WTC11 (cell line): ENCODE data around the gene PLEKHA5. TPM values are rescaled to one million over a fixed set of nuclear protein-coding genes. Genes with fewer than 3 reads are reported as not detected.

ENCODE experiments used
- ATAC-seq: fragments of 200-7000 bp; cut with Tn5 transposase; 2 replicates; pipeline ENCODE4 v1.10.0; 2021; ENCODE audit warnings: mild to moderate bottlenecking, moderate library complexity
- CTCF ChIA-PET: fragments of 300-600 bp; sonication (Branson Sonifier 250); formaldehyde crosslinking; loops from one replicate; lab custom pipeline; 2021; ENCODE audit warnings: antibody characterized with exemption; lab: Charles Lee
- POLR2A ChIA-PET: fragments of 350-600 bp; sonication (Branson Sonifier 250); formaldehyde crosslinking; loops from one replicate; lab custom pipeline; 2021; ENCODE audit warnings: antibody characterized with exemption; lab: Charles Lee
- DNase-seq: peaks from one replicate; pipeline ENCODE4 v3.0.0; 2021; ENCODE audit warnings: low spot score
- H3K27ac Mint-ChIP-seq: 2 replicates; pipeline ENCODE4 v1.8.0; 2021; ENCODE audit warnings: mixed read lengths
- H3K27me3 Mint-ChIP-seq: 2 replicates; pipeline ENCODE4 v1.8.0; 2021; ENCODE audit warnings: low read depth, mild to moderate bottlenecking, moderate library complexity, mixed read lengths
- H3K36me3 Mint-ChIP-seq: 2 replicates; pipeline ENCODE4 v1.8.0; 2021; ENCODE audit warnings: mixed read lengths
- H3K4me1 Mint-ChIP-seq: 2 replicates; pipeline ENCODE4 v1.8.0; 2022; ENCODE audit warnings: mixed read lengths
- H3K4me3 Mint-ChIP-seq: 2 replicates; pipeline ENCODE4 v1.8.0; 2021; ENCODE audit warnings: mild to moderate bottlenecking, moderate library complexity, mixed read lengths
- H3K9me3 Mint-ChIP-seq: 2 replicates; pipeline ENCODE4 v1.8.0; 2021; ENCODE audit warnings: mixed read lengths
- CREM ChIP-seq: sonication (generic); formaldehyde crosslinking; IDR thresholded peaks from 2 replicates; pipeline ENCODE4 v1.8.1; 2022; ENCODE audit warnings: mild to moderate bottlenecking, missing genetic modification reagents, moderate library complexity
- E2F4 ChIP-seq: sonication (generic); formaldehyde crosslinking; IDR thresholded peaks from 2 replicates; pipeline ENCODE4 v1.8.1; 2022; ENCODE audit warnings: low read depth, mild to moderate bottlenecking, moderate library complexity, missing genetic modification reagents, borderline replicate concordance
- FOXK1 ChIP-seq: sonication (generic); formaldehyde crosslinking; IDR thresholded peaks from 2 replicates; pipeline ENCODE4 v1.8.0; 2022; ENCODE audit warnings: mild to moderate bottlenecking, moderate library complexity, missing genetic modification reagents
- FOXP1 ChIP-seq: sonication (generic); formaldehyde crosslinking; IDR thresholded peaks from 2 replicates; pipeline ENCODE4 v1.8.0; 2022; ENCODE audit warnings: missing genetic modification reagents, mild to moderate bottlenecking, moderate library complexity, borderline replicate concordance
- GABPB1 ChIP-seq: sonication (generic); formaldehyde crosslinking; IDR thresholded peaks from 2 replicates; pipeline ENCODE4 v1.8.1; 2023; ENCODE audit warnings: mild to moderate bottlenecking, missing genetic modification reagents
- GTF2I ChIP-seq: fragments of 250-450 bp; sonication (Bioruptor Pico); conservative IDR thresholded peaks from 2 replicates; pipeline ENCODE4 v1.4.0; 2021; ENCODE audit warnings: mild to moderate bottlenecking
- IRF1 ChIP-seq: sonication (generic); formaldehyde crosslinking; IDR thresholded peaks from 2 replicates; pipeline ENCODE4 v1.8.0; 2023; ENCODE audit warnings: missing genetic modification reagents
- MYBL2 ChIP-seq: sonication (generic); formaldehyde crosslinking; IDR thresholded peaks from 2 replicates; pipeline ENCODE4 v1.8.1; 2023; ENCODE audit warnings: mild to moderate bottlenecking, moderate library complexity, missing genetic modification reagents
- NR1H2 ChIP-seq: sonication (generic); formaldehyde crosslinking; IDR thresholded peaks from 2 replicates; pipeline ENCODE4 v1.9.0; 2021; ENCODE audit warnings: mild to moderate bottlenecking, moderate library complexity, missing genetic modification reagents
- RORB ChIP-seq: fragments of 250-450 bp; sonication (Bioruptor Pico); IDR thresholded peaks from 2 replicates; pipeline ENCODE4 v1.9.0; 2021; ENCODE audit warnings: mild to moderate bottlenecking
- TEAD1 ChIP-seq: sonication (generic); formaldehyde crosslinking; IDR thresholded peaks from 2 replicates; pipeline ENCODE4 v1.8.0; 2022; ENCODE audit warnings: mild to moderate bottlenecking, missing genetic modification reagents
- ZNF138 ChIP-seq: sonication (generic); formaldehyde crosslinking; conservative IDR thresholded peaks from 2 replicates; pipeline ENCODE4 v1.8.1; 2022; ENCODE audit warnings: mild to moderate bottlenecking, moderate library complexity, missing genetic modification reagents
- ZNF263 ChIP-seq: sonication (generic); formaldehyde crosslinking; IDR thresholded peaks from 2 replicates; pipeline ENCODE4 v1.8.1; 2022; ENCODE audit warnings: low read depth, mild to moderate bottlenecking, moderate library complexity, missing genetic modification reagents
- total RNA-seq: library from RNA; stranded (reverse); gene quantifications from 3 replicates; pipeline ENCODE4 v1.2.3, GENCODE V29; 2021
- TF ChIP-seq, protein P1 (sequence below): sonication (generic); formaldehyde crosslinking; IDR thresholded peaks from 2 replicates; pipeline ENCODE4 v1.8.0; 2023; ENCODE audit warnings: missing genetic modification reagents, mild to moderate bottlenecking, borderline replicate concordance
- TF ChIP-seq, protein P2 (sequence below): fragments of 250-450 bp; sonication (Bioruptor Pico); IDR thresholded peaks from 2 replicates; pipeline ENCODE4 v1.8.0; 2021; ENCODE audit warnings: mild to moderate bottlenecking
- TF ChIP-seq, protein P3 (sequence below): sonication (generic); formaldehyde crosslinking; conservative IDR thresholded peaks from 2 replicates; pipeline ENCODE4 v1.8.1; 2022; ENCODE audit warnings: mild to moderate bottlenecking, missing genetic modification reagents
- TF ChIP-seq, protein P4 (sequence below): sonication (generic); formaldehyde crosslinking; IDR thresholded peaks from 2 replicates; pipeline ENCODE4 v1.8.1; 2023; ENCODE audit warnings: mild to moderate bottlenecking, moderate library complexity, missing genetic modification reagents
- TF ChIP-seq, protein P5 (sequence below): sonication (generic); formaldehyde crosslinking; IDR thresholded peaks from 2 replicates; pipeline ENCODE4 v1.8.0; 2023; ENCODE audit warnings: mild to moderate bottlenecking, missing genetic modification reagents

The PLEKHA5 gene
- total RNA-seq, 1 experiment from 2014 or later = 61.1 TPM

GRCh38 chr12:19129122-19129485, 429 bp upstream of the PLEKHA5 start (continued):
- TF ChIP-seq, protein P1, sequence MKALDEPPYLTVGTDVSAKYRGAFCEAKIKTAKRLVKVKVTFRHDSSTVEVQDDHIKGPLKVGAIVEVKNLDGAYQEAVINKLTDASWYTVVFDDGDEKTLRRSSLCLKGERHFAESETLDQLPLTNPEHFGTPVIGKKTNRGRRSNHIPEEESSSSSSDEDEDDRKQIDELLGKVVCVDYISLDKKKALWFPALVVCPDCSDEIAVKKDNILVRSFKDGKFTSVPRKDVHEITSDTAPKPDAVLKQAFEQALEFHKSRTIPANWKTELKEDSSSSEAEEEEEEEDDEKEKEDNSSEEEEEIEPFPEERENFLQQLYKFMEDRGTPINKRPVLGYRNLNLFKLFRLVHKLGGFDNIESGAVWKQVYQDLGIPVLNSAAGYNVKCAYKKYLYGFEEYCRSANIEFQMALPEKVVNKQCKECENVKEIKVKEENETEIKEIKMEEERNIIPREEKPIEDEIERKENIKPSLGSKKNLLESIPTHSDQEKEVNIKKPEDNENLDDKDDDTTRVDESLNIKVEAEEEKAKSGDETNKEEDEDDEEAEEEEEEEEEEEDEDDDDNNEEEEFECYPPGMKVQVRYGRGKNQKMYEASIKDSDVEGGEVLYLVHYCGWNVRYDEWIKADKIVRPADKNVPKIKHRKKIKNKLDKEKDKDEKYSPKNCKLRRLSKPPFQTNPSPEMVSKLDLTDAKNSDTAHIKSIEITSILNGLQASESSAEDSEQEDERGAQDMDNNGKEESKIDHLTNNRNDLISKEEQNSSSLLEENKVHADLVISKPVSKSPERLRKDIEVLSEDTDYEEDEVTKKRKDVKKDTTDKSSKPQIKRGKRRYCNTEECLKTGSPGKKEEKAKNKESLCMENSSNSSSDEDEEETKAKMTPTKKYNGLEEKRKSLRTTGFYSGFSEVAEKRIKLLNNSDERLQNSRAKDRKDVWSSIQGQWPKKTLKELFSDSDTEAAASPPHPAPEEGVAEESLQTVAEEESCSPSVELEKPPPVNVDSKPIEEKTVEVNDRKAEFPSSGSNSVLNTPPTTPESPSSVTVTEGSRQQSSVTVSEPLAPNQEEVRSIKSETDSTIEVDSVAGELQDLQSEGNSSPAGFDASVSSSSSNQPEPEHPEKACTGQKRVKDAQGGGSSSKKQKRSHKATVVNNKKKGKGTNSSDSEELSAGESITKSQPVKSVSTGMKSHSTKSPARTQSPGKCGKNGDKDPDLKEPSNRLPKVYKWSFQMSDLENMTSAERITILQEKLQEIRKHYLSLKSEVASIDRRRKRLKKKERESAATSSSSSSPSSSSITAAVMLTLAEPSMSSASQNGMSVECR (CRISPR knock-in tag) = no peak
- TF ChIP-seq, protein P2, sequence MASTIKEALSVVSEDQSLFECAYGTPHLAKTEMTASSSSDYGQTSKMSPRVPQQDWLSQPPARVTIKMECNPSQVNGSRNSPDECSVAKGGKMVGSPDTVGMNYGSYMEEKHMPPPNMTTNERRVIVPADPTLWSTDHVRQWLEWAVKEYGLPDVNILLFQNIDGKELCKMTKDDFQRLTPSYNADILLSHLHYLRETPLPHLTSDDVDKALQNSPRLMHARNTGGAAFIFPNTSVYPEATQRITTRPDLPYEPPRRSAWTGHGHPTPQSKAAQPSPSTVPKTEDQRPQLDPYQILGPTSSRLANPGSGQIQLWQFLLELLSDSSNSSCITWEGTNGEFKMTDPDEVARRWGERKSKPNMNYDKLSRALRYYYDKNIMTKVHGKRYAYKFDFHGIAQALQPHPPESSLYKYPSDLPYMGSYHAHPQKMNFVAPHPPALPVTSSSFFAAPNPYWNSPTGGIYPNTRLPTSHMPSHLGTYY = no peak
- TF ChIP-seq FOXK1 = no peak
- TF ChIP-seq, protein P3, sequence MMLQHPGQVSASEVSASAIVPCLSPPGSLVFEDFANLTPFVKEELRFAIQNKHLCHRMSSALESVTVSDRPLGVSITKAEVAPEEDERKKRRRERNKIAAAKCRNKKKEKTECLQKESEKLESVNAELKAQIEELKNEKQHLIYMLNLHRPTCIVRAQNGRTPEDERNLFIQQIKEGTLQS (CRISPR knock-in tag) = no peak

DNA sequence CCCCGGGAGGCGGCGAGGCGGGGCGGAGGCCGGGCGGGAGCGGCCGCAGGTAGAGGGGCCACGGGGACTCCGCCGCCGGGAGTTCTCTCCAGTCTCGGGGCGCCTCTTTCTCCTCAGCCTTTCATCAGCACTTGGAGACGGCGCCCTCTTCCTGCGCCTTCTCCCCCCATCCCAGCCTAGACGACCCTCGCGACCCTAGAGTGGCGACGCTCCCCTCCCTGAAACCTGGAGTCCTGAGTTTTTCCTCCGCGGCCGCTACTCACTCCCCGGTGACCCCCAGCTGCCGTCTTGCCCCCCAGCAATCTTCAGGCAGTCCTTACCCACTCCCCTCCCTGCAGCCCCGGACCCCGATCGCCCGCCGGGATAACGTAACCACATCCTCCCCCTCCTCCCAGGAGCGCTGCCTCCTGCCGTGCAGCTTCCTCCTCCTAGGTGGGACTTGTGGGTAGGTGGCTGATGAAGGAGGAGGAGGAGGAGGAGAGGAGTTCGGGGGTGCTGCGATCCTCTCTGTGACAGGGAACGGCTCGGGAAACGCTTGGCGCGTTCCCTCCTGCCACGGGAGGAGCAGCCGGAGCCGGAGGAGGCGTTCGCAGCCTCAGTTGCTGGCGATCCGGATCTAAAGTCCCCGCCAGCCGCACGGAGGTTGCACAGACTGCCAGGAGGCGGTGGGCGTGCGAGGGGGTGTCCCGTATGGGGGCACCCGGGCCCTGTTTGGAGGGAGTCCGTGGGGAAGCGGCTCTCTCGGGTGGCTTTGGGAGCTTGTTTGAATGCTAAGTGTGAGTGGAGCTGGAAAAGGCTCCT, 891 bp downstream of the PLEKHA5 start:
- ChIA-PET CTCF (interaction anchor here (0.6 to 1.9 kb wide), 2 partner anchors 56 to 811 kb away, joined by 3 to 5 read pairs; no protein-coding TSS in a partner anchor), POLR2A (interaction anchor here (0.8 kb wide), 1 partner anchor 11 kb away, joined by 3 read pairs; no protein-coding TSS in a partner anchor)
- Mint-ChIP-seq H3K36me3 (peaks cover 38% of the 10 kb centered on the region), H3K4me1 (peaks cover 49% of the 10 kb centered on the region), H3K27me3 (peaks cover 5% of the 10 kb centered on the region), H3K27ac (peak overlapping the region; percentile 98), H3K9me3 (peaks cover 23% of the 10 kb centered on the region), H3K4me3 (peak overlapping the region; percentile 91)
- DNase-seq = peak; percentile 67
- ATAC-seq = peak; percentile 33
- peak; percentile 60; the same call in 1 of the 2 replicates for TF ChIP-seq FOXK1
- TF ChIP-seq FOXP1 (CRISPR knock-in tag) = peak; percentile 89
- no peak for TF ChIP-seq RORB (CRISPR knock-in tag)
- TF ChIP-seq GTF2I (CRISPR knock-in tag) = no peak
- no peak for TF ChIP-seq ZNF138 (CRISPR knock-in tag)
- no peak for TF ChIP-seq IRF1
- peak; percentile 63; the same call in 1 of the 2 replicates for TF ChIP-seq TEAD1
- TF ChIP-seq, protein P2 = no peak
- TF ChIP-seq CREM (CRISPR knock-in tag) = 0 out of 2 replicates have a peak, but pooled peaks have one; percentile 54
- no peak for TF ChIP-seq NR1H2 (CRISPR knock-in tag)
- TF ChIP-seq GABPB1 (CRISPR knock-in tag) = no peak
- TF ChIP-seq, protein P4, sequence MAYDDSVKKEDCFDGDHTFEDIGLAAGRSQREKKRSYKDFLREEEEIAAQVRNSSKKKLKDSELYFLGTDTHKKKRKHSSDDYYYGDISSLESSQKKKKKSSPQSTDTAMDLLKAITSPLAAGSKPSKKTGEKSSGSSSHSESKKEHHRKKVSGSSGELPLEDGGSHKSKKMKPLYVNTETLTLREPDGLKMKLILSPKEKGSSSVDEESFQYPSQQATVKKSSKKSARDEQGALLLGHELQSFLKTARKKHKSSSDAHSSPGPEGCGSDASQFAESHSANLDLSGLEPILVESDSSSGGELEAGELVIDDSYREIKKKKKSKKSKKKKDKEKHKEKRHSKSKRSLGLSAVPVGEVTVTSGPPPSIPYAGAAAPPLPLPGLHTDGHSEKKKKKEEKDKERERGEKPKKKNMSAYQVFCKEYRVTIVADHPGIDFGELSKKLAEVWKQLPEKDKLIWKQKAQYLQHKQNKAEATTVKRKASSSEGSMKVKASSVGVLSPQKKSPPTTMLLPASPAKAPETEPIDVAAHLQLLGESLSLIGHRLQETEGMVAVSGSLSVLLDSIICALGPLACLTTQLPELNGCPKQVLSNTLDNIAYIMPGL (CRISPR knock-in tag) = peak; percentile 83; the same call in 1 of the 2 replicates
- no peak for TF ChIP-seq E2F4 (CRISPR knock-in tag)
- peak; percentile 87; the same call in 1 of the 2 replicates for TF ChIP-seq ZNF263
- TF ChIP-seq, protein P5, sequence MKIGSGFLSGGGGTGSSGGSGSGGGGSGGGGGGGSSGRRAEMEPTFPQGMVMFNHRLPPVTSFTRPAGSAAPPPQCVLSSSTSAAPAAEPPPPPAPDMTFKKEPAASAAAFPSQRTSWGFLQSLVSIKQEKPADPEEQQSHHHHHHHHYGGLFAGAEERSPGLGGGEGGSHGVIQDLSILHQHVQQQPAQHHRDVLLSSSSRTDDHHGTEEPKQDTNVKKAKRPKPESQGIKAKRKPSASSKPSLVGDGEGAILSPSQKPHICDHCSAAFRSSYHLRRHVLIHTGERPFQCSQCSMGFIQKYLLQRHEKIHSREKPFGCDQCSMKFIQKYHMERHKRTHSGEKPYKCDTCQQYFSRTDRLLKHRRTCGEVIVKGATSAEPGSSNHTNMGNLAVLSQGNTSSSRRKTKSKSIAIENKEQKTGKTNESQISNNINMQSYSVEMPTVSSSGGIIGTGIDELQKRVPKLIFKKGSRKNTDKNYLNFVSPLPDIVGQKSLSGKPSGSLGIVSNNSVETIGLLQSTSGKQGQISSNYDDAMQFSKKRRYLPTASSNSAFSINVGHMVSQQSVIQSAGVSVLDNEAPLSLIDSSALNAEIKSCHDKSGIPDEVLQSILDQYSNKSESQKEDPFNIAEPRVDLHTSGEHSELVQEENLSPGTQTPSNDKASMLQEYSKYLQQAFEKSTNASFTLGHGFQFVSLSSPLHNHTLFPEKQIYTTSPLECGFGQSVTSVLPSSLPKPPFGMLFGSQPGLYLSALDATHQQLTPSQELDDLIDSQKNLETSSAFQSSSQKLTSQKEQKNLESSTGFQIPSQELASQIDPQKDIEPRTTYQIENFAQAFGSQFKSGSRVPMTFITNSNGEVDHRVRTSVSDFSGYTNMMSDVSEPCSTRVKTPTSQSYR (CRISPR knock-in tag) = peak; percentile 35; the same call in 1 of the 2 replicates
- TF ChIP-seq MYBL2 (CRISPR knock-in tag) = peak; percentile 77; the same call in 1 of the 2 replicates
